Measurements from ENCODE around the gene RPL28. TPM values are rescaled to one million over a fixed set of nuclear protein-coding genes. Genes with fewer than 3 reads are reported as not detected.

RPL28 gene
- total RNA-seq, 1 donor from 2014 or later, result 1,547 TPM

DNA sequence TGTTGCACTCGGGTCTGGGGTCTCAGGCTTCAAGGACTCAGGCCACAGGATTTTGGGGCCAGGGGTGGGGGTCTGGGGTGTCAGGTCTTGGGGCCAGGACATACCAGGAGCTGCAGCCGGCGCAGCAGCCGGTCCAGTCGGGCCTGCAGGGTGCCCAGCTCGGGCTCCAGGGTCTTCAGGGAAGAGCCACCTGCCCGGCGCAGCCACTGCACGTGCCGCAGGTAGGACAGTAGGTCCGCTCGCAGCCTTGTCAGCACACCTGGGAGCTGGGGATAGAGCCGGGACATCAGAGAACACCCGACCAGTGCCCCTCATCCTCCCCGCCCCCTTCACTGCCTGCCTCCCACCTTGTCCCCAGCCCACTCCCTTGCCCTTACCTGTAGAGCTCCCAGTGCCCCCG lies 17.6 kb upstream of the RPL28 start:
- H3K4me3 Mint-ChIP-seq (ENCODE audit: low read depth), result no peak overlapping the region
- no peak for TF ChIP-seq CTCF (IDR thresholded peaks at IDR 0.05; ENCODE audit: unreplicated experiment)

DNA sequence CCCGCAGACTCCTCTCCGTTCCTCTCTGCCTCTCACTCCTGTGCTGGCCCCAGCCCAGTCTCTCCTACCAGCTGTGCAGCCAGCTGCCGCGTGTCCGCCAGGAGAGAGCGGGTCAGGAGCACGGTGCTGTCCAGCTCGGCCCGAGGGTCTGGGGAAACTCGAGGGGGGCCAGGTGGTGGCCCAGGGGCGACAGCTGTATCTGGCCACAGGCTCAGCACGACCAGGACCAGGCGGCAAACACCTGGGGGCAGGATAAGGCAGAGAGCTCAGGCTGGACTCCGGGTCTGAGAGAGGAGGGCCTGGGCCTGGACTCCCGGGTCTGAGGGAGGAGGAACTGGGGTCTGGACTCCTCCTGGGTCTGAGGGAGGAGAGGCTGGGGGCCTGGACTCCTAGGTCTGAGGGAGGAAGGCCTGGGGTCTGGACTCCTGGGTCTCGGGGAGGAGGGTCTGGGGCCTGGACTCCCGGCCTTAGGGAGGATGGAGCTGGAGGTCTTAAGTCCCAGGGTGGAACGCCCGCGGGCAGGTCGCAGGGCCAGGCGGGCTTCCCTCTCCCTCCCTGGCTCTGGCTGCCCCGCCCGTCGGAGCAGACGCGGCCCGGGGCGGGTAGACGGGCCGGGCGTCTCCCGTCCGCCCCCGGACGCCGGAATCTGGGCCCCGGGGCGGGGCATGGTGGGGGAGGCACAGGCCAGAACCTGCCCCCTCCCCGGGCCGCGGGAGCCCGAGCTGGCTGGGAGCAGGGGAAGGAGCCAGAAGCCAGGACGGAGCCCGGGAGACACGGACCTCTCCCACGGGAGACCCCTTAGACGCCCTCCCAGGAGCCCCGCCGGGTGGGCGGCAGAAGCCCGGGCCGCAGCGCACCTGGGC lies 16.8 kb upstream of the RPL28 start:
- Mint-ChIP-seq H3K4me1 (ENCODE audit: low read depth) (peaks cover 10% of the 10 kb centered on the region), H3K36me3 (ENCODE audit: insufficient read depth) (peaks cover 1% of the 10 kb centered on the region), H3K27me3 (peaks cover 54% of the 10 kb centered on the region), H3K4me3 (ENCODE audit: low read depth) (no peak overlapping the region), H3K9me3 (ENCODE audit: low read depth) (no peaks in the 10 kb centered on the region), H3K27ac (no peak overlapping the region)
- TF ChIP-seq CTCF (IDR thresholded peaks at IDR 0.05; ENCODE audit: unreplicated experiment), result no peak
- no peak for DNase-seq (ENCODE audit: low spot score, unreplicated experiment)

More for the DNA sequence above, 17.6 kb upstream of the RPL28 start:
- H3K9me3 Mint-ChIP-seq (ENCODE audit: low read depth), result no peaks in the 10 kb centered on the region
- peaks cover 6% of the 10 kb centered on the region for H3K4me1 Mint-ChIP-seq (ENCODE audit: low read depth)
- DNase-seq (ENCODE audit: low spot score, unreplicated experiment), result no peak
- H3K27ac Mint-ChIP-seq, result no peak overlapping the region
- H3K36me3 Mint-ChIP-seq (ENCODE audit: insufficient read depth), result peaks cover 1% of the 10 kb centered on the region
- peaks cover 54% of the 10 kb centered on the region for H3K27me3 Mint-ChIP-seq

- Mint-ChIP-seq H3K4me1 (ENCODE audit: low read depth) (peaks cover 11% of the 10 kb centered on the region), H3K4me3 (ENCODE audit: low read depth) (peak overlapping the region; percentile 29), H3K9me3 (ENCODE audit: low read depth) (no peaks in the 10 kb centered on the region), H3K27ac (no peak overlapping the region), H3K27me3 (peaks cover 53% of the 10 kb centered on the region), H3K36me3 (ENCODE audit: insufficient read depth) (peaks cover 1% of the 10 kb centered on the region)
- no peak for TF ChIP-seq CTCF (IDR thresholded peaks at IDR 0.05; ENCODE audit: unreplicated experiment)
- no peak for DNase-seq (ENCODE audit: low spot score, unreplicated experiment)
Observed at GRCh38 chr19:55369653-55370304, 16.0 kb upstream of the RPL28 start.

DNA sequence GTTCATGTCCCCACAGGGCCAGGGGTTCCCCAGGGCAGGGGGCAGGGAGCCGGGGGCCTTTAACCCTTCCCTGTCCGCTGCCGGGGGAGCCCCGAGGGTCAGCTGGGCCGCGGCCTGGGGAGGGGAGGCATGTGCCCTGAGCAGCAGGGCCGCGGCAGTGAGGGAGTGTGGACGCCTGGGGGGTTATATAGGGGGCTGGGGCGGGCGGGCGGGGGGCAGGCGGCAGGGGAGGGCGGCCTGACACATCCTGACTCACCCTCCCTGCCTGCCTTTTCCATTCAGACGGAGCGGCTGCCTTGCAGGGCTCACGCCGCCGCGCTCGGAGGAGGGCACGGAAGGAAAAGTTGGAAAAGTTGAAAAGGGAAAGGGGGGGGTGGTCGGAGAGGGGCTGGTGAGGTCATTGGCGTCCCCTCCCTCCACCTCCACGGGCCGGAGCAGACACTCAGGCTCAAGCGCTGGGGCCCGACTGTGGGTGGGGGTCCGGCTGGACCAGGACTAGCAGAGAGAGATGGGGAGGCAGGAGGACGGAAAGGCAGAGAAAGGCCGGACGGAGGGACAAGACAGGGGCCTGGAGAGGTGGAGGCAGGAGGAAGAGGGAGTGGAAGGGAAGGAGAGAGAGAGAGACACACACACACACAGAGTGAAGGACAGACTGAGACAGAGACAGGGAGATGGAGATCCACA lies 15.3 kb upstream of the RPL28 start, which contains the start of gene IL11:
IL11 (minus strand) TSS at position 159 of the 684 bp plus-strand sequence; CDS start at position 6, 153 bp downstream.
- TF ChIP-seq CTCF (IDR thresholded peaks at IDR 0.05; ENCODE audit: unreplicated experiment), result no peak
- Mint-ChIP-seq H3K4me1 (ENCODE audit: low read depth) (peaks cover 11% of the 10 kb centered on the region), H3K4me3 (ENCODE audit: low read depth) (peak within 1 kb of the TSS; percentile 29), H3K27me3 (peaks cover 50% of the 10 kb centered on the region), H3K27ac (no peak within 1 kb of the TSS), H3K9me3 (ENCODE audit: low read depth) (no peaks in the 10 kb centered on the region), H3K36me3 (ENCODE audit: insufficient read depth) (peaks cover 1% of the 10 kb centered on the region)
- no peak for DNase-seq (ENCODE audit: low spot score, unreplicated experiment)
